Neural cell (in vitro differentiated cells): ENCODE measurements around the gene TPRA1.

Experiments
- CTCF ChIP-seq: fragments of 450-650 bp; IDR thresholded peaks from 2 replicates; pipeline ENCODE4 v1.5.1; 2014; ENCODE audit warnings: antibody characterized with exemption, mild to moderate bottlenecking, moderate library complexity; ENCODE audit not compliant: poor library complexity, severe bottlenecking
- EZH2 ChIP-seq: fragments of 200-600, 300-800 bp; shearing (Covaris generic), sonication (generic); IDR thresholded peaks from 2 replicates; pipeline ENCODE4 v1.6.1; 2014; ENCODE audit warnings: antibody characterized with exemption, low read length, borderline replicate concordance, mild to moderate bottlenecking; ENCODE audit not compliant: insufficient read depth, poor library complexity, severe bottlenecking
- POLR2AphosphoS5 ChIP-seq: IDR thresholded peaks from 2 replicates; pipeline ENCODE4 v1.6.1; 2012
- RAD21 ChIP-seq: fragments of 450-650 bp; conservative IDR thresholded peaks from 2 replicates; pipeline ENCODE4 v1.6.1; 2014; ENCODE audit warnings: antibody characterized with exemption, mild to moderate bottlenecking, moderate library complexity
- REST ChIP-seq: IDR thresholded peaks from 2 replicates; pipeline ENCODE4 v1.6.1; 2012; ENCODE audit warnings: borderline replicate concordance
- SMC3 ChIP-seq: fragments of 450-650 bp; conservative IDR thresholded peaks from 2 replicates; pipeline ENCODE4 v1.6.1; 2014; ENCODE audit warnings: antibody characterized with exemption, mild to moderate bottlenecking, moderate library complexity; ENCODE audit not compliant: poor library complexity
- TAF1 ChIP-seq: IDR thresholded peaks from 2 replicates; pipeline ENCODE4 v1.6.1; 2012; ENCODE audit warnings: low read depth

GRCh38 chr3:127543441-127543840, 47.1 kb downstream of the TPRA1 start:
- TF ChIP-seq CTCF = no peak
- no peak for TF ChIP-seq POLR2AphosphoS5
- no peak for TF ChIP-seq EZH2
- TF ChIP-seq TAF1 = no peak
- TF ChIP-seq SMC3 = no peak
- TF ChIP-seq RAD21 = no peak
- no peak for TF ChIP-seq REST
